Measurements from ENCODE around the gene THYN1. TPM values are rescaled to one million over a fixed set of nuclear protein-coding genes. Genes with fewer than 3 reads are reported as not detected.

THYN1 gene
- polyA plus RNA-seq, 1 experiment: 80.8 TPM

DNA sequence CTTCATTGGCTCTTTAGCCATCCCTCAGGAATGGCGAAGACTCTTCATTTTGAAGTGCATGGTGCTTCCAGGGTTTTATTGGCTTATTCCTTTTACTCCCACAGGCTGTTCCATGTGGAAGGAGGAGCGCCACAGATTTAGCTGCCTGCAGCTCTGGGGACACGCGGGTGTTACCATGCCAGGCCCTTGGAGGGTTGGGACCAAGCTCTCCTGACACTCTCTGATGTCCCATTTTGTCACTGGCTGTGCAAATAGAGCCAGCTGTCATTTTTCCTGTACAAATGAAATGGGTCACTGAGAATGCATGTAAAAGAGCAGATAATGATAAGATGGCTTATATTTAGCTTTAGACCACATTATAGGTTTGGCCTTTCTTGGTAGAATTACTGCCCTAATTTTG is 9.2 kb downstream of the THYN1 start:
- H3K9me3 ChIP-seq (ENCODE audit: control insufficient read depth, insufficient read depth, low read length): no peaks in the 10 kb centered on the region
- H3K4me3 ChIP-seq (ENCODE audit: low read depth, low read length): no peak overlapping the region
- no peaks in the 10 kb centered on the region for H3K27me3 ChIP-seq (ENCODE audit: control insufficient read depth, insufficient read depth, low read length)
- no peak overlapping the region for H3K27ac ChIP-seq (ENCODE audit: low read depth, low read length)
- ChIA-PET CTCF (interaction anchor here (0.5 to 1.8 kb wide), 5 partner anchors 19 to 625 kb away, joined by 3 to 11 read pairs (median 6); partner anchors contain the start of gene VPS26B), POLR2A (no interaction called here)
- TF ChIP-seq, protein P1, sequence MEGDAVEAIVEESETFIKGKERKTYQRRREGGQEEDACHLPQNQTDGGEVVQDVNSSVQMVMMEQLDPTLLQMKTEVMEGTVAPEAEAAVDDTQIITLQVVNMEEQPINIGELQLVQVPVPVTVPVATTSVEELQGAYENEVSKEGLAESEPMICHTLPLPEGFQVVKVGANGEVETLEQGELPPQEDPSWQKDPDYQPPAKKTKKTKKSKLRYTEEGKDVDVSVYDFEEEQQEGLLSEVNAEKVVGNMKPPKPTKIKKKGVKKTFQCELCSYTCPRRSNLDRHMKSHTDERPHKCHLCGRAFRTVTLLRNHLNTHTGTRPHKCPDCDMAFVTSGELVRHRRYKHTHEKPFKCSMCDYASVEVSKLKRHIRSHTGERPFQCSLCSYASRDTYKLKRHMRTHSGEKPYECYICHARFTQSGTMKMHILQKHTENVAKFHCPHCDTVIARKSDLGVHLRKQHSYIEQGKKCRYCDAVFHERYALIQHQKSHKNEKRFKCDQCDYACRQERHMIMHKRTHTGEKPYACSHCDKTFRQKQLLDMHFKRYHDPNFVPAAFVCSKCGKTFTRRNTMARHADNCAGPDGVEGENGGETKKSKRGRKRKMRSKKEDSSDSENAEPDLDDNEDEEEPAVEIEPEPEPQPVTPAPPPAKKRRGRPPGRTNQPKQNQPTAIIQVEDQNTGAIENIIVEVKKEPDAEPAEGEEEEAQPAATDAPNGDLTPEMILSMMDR (IDR thresholded peaks at IDR 0.05; ENCODE audit: low read depth, low read length): no peak
- no peak for DNase-seq (ENCODE audit: low read depth, low spot score)

DNA sequence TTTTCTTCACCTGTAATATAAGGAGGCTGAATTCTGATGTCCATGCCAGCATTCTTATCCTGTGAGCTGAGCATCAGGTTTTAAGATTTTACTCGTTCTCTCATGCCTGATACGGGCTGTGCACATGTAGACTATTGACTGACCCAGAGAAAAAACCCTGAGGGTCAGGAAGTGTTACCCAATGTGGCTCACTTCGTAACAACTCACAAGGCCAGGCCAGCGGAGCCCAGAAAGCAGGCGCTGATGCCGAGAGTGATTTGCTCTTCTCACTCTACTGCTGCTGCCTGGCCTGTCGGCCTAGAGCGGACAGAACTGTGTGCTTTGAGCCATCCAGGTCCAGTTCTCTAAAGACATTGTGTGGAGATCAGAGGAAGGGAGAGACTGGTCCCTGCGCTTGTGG is 10.8 kb downstream of the THYN1 start:
- POLR2A ChIA-PET: no interaction called here
- TF ChIP-seq, protein P1 (IDR thresholded peaks at IDR 0.05; ENCODE audit: low read depth, low read length): no peak
- no peaks in the 10 kb centered on the region for H3K9me3 ChIP-seq (ENCODE audit: control insufficient read depth, insufficient read depth, low read length)
- H3K27ac ChIP-seq (ENCODE audit: low read depth, low read length): no peak overlapping the region
- H3K27me3 ChIP-seq (ENCODE audit: control insufficient read depth, insufficient read depth, low read length): no peaks in the 10 kb centered on the region
- CTCF ChIA-PET: no interaction called here
- DNase-seq (ENCODE audit: low read depth, low spot score): no peak
- no peak overlapping the region for H3K4me3 ChIP-seq (ENCODE audit: low read depth, low read length)

DNA sequence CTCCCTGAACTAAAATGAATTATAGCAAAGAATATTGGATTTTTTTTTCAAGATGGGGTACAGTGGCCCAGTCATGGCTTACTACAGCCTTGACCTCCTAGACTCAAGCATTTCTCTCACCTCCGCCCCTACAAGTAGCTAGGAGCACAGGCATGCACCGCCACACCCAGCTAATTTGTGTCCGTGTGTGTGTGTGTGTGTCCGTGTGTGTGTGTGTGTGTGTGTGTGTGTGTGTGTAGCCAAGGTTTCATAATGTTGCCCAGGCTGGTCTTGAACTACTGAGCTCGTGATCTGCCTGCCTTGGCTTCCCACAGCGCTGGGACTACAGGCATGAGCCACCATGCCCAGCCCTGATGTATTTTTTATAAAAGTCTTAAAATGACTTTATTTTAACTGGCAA is 12.6 kb downstream of the THYN1 start:
- Histone ChIP-seq H3K27ac (ENCODE audit: low read depth, low read length) (no peak overlapping the region), H3K4me3 (ENCODE audit: low read depth, low read length) (no peak overlapping the region), H3K27me3 (ENCODE audit: control insufficient read depth, insufficient read depth, low read length) (no peaks in the 10 kb centered on the region), H3K9me3 (ENCODE audit: control insufficient read depth, insufficient read depth, low read length) (no peaks in the 10 kb centered on the region)
- no peak for DNase-seq (ENCODE audit: low read depth, low spot score)
- ChIA-PET CTCF (interaction anchor here (1.8 kb wide), 1 partner anchor 10 kb away, joined by 5 read pairs; no protein-coding TSS in a partner anchor), POLR2A (interaction anchor here (0.6 to 0.7 kb wide), 2 partner anchors 17 to 323 kb away, joined by 3 to 7 read pairs; partner anchors contain the start of gene NCAPD3)
- TF ChIP-seq, protein P1 (IDR thresholded peaks at IDR 0.05; ENCODE audit: low read depth, low read length): no peak

DNA sequence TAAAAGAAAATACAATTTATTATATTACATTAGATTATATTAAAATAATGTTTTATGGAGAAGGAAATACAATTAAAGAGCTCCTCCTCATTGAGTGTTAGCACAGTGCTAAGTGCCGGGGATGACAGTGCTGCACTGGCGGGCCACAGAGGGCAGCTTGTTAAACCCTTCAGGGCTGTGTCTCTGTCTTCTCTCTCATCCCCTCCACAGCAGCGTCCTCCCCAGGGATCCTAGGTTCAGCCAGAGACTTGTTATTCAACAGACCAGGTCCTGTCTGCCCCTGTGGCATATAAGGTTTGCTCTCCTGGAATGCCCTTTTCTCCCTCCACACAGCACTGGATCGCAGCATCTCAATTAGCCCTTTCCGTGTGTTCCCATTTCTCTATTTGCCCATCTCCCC is 14.2 kb downstream of the THYN1 start:
- ChIA-PET POLR2A (no interaction called here), CTCF (interaction anchor here (0.9 to 1.8 kb wide), 3 partner anchors 12 to 188 kb away, joined by 3 to 5 read pairs (median 3); partner anchors contain the start of gene VPS26B)
- TF ChIP-seq, protein P1 (IDR thresholded peaks at IDR 0.05; ENCODE audit: low read depth, low read length): no peak
- H3K4me3 ChIP-seq (ENCODE audit: low read depth, low read length): no peak overlapping the region
- H3K9me3 ChIP-seq (ENCODE audit: control insufficient read depth, insufficient read depth, low read length): no peaks in the 10 kb centered on the region
- no peaks in the 10 kb centered on the region for H3K27me3 ChIP-seq (ENCODE audit: control insufficient read depth, insufficient read depth, low read length)
- no peak overlapping the region for H3K27ac ChIP-seq (ENCODE audit: low read depth, low read length)
- no peak for DNase-seq (ENCODE audit: low read depth, low spot score)

DNA sequence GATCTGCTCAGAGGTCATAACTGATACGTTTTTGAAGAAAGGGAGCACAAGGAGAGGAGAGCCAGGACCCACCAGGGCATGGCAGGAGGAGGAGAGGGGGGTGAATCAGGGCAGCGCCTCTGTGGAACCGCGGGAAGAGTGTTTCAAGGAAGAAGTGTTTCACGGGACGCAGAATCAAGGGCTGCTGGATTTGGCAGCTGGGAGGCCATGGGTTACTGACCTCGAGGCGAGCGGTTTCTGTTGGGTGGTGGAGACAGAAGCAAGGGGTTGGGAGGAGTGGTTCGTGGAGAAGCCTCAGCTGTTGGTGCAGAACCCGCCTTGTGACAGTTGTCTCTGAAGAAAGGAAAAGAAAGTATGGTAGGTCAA is 15.6 kb downstream of the THYN1 start:
- Histone ChIP-seq H3K9me3 (ENCODE audit: control insufficient read depth, insufficient read depth, low read length) (no peaks in the 10 kb centered on the region), H3K27me3 (ENCODE audit: control insufficient read depth, insufficient read depth, low read length) (no peaks in the 10 kb centered on the region), H3K27ac (ENCODE audit: low read depth, low read length) (no peak overlapping the region), H3K4me3 (ENCODE audit: low read depth, low read length) (no peak overlapping the region)
- ChIA-PET POLR2A (interaction anchor here (0.5 kb wide), 1 partner anchor 11 kb away, joined by 3 read pairs; no protein-coding TSS in a partner anchor), CTCF (no interaction called here)
- TF ChIP-seq, protein P1 (IDR thresholded peaks at IDR 0.05; ENCODE audit: low read depth, low read length): no peak
- DNase-seq (ENCODE audit: low read depth, low spot score): no peak

All from AG04450 (cell line).